ENCODE data around the gene TRIM32.
A peak's percentile ranks its signal among the peaks of the same experiment; 100 is the strongest.
"Not testable (repeated sequence)": the region's sequence is repeated elsewhere in the genome, so short reads cannot be mapped to it uniquely, and the experiment has no call there.

TRIM32 gene

DNA sequence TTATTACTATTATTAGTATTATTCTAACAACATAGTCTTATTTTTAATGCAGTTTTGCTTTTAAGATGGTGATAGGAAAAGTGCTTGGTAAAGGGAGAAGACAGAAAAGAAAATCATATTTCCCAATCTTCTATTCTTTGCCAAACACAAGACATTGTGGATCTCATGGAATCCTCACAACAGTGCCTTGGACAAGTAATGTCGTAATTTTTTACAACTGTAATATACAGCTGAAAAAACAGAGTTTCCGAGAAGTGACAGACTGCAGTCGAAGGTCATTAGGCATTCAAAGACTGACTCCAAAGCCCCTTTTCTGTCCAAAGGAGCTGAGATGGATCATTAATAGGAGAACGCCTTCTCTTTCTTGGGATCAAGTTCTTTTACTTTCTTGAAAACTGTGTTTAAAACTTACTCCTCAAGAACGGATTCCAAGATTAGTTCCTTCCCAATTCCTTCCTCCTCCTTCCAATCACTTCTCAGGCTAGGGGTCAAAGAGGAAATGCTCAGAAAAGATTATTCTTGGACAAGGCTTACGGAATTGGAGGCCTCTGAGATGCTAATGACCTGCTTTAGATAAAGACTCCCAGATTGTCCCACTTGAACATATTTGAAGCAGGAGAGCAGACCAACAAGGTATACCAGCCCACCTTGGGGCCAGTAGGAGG is 24.3 kb upstream of the TRIM32 start:
- Mint-ChIP-seq H3K36me3 (no peaks in the 10 kb centered on the region), H3K4me1 (no peaks in the 10 kb centered on the region), H3K4me3 (no peak overlapping the region), H3K9me3 (no peaks in the 10 kb centered on the region), H3K27ac (no peak overlapping the region)
- no peak for DNase-seq (ENCODE audit: low spot score in 2 of 2)
- ATAC-seq: no peak

DNA sequence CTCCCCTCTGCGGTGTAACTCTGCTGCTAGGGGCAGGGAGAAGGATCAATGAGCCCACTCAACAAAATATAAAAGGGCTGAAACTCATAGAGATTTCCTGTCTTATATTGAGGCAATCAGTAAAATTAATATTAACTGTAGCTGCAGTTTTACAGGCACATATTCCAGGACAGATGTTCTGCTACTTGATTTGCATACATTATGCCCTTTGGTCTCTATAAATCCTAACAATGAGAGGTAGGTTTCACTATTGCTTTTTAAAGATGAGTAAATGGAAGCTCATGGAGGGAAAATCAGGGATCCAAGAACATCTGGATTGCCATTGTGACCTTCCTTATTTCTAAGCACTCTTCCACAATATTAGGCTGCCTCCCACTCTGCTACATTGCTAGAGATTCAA is 23.5 kb upstream of the TRIM32 start:
- ATAC-seq: no peak
- Mint-ChIP-seq H3K4me3 (no peak overlapping the region), H3K36me3 (no peaks in the 10 kb centered on the region), H3K27ac (no peak overlapping the region), H3K4me1 (no peaks in the 10 kb centered on the region), H3K9me3 (no peaks in the 10 kb centered on the region)
- DNase-seq (ENCODE audit: low spot score in 2 of 2): no peak

DNA sequence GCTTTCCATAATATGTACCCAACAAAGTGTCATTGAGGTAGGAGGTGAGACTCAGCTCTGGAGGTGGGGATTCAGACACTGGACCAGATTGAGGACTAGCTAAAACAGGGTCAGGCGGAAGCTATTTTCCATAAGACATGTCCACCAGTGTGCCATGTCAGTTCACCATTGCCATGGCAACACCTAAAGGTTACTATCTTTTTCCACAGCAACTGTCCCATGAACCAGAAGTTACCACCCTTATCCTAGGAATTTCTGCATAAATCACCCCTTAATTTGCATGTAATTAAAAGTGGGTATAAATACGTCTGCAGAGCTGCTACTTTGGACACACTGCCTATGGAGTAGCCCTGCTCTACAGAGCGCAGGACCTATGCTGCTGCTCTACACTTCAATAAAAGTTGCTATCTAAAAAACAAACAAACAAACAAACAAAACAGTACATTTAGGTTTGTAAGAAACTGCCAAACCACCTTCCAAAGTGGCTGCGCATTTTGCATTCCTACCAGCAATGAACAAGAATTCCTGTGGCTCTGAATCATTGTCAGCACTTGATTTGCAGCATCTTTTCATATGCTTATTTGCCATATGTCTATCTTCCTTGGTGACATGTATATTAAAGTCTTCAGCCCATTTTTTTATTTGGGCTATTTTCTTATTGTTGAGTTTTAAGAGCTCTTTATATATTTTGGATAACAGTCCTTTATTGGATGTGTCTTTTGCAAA is 18.0 kb upstream of the TRIM32 start:
- Mint-ChIP-seq H3K9me3 (peaks cover 9% of the 10 kb centered on the region), H3K36me3 (no peaks in the 10 kb centered on the region), H3K4me1 (no peaks in the 10 kb centered on the region), H3K4me3 (no peak overlapping the region), H3K27ac (no peak overlapping the region)
- DNase-seq (ENCODE audit: low spot score in 2 of 2): no peak
- ATAC-seq: no peak

DNA sequence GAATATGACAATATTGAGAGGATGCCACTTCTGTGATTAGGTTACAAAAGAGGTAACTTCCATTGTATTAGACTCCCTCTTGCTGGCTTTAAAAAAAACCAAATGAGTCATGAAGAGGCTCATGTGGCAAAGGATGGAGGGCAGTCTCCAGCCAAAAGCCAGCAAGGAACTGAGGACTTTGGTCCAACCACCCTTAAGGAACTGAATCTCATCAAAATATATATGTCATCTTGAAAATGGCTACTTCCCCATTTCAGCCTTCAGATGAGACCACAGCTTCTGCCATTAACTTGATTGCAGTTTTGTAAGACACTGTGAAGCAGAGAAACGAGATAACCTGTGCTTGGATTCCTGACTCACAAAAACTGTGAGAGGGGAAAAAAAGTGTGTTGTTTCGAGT is 15.5 kb upstream of the TRIM32 start:
- ATAC-seq: no peak
- no peaks in the 10 kb centered on the region for H3K4me1 Mint-ChIP-seq
- H3K36me3 Mint-ChIP-seq: no peaks in the 10 kb centered on the region
- H3K4me3 Mint-ChIP-seq: no peak overlapping the region
- H3K9me3 Mint-ChIP-seq: peaks cover 9% of the 10 kb centered on the region
- DNase-seq (ENCODE audit: low spot score in 2 of 2): no peak
- no peak overlapping the region for H3K27ac Mint-ChIP-seq

DNA sequence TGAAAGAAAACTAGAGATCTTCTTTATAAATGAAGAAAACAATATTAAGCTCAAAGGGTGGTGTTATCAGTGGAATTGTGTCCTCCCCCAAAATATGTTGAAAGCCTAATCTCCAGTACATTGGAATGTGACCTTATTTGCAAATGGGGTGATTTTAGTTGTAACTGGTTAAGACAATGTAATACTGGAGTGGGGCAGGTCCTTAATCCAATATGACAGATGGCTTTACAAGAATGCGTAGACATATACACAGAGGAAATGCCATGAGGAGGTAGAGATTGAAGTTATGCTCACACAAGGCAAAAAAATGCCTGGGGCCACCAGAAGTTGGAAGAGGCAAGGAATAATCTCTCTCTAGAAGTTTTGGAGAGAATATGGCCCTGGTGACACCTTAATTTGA is 13.7 kb upstream of the TRIM32 start:
- Mint-ChIP-seq H3K4me1 (no peaks in the 10 kb centered on the region), H3K4me3 (no peak overlapping the region), H3K27ac (no peak overlapping the region)

DNA sequence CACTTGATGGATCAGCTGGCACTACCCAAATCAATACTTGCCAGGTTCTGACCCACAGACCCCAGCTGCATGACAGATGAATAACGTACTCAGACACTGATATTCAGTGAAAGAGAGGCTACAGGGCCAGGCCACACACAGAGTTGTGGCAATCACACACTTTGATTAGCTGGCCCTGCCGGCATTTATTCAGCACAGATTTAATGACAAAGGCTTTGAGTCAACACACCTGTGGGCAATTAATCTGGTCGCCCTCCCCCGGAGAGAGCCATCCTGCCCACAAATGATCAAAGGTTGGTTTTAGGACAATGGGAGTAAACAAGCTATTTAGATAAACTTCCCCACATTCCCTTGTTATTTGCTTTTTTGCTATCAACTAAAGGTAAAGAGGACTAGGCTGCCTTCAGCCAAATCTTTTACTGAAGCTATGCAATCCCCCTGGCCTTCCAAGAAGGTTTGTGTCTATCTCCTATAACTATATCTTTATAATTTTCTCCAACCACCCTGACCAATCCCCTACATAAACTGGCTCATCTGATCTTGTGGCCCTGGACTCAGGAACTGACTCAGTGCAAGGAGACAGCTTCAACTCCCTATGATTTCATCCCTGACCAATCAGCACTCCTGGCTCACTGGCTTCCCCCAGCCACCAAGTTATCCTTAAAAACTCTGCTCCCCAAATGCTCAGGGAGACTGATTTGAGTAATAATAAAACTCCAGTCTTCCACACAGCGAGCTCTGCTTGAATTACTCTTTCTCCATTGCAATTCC is 12.7 kb upstream of the TRIM32 start:
- DNase-seq (ENCODE audit: low spot score in 2 of 2): no peak
- Mint-ChIP-seq H3K4me3 (no peak overlapping the region), H3K4me1 (no peaks in the 10 kb centered on the region), H3K9me3 (peaks cover 9% of the 10 kb centered on the region), H3K27ac (no peak overlapping the region), H3K36me3 (no peaks in the 10 kb centered on the region)
- ATAC-seq: no peak

More for the DNA sequence above, 13.7 kb upstream of the TRIM32 start:
- peaks cover 9% of the 10 kb centered on the region for H3K9me3 Mint-ChIP-seq
- ATAC-seq: no peak
- no peaks in the 10 kb centered on the region for H3K36me3 Mint-ChIP-seq
- no peak for DNase-seq (ENCODE audit: low spot score in 2 of 2)

DNA sequence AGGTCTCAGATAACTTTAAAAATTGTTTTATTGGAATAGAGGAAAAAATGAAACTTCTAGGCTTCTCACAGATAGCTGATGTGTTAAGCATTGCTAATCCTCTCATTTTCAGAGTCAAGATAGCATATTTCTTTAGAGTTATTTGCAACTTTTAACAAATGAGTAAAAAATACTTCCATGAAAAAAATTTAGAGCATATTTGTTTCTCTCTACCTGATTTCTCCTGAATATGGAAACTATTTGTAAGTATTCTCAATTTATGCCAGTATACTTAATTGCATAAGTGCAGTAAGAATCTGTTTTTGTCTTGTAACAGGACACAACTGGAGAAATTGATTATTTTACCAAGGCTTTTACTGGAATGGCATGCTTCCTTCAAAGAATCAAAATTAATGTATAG is 3.6 kb upstream of the TRIM32 start:
- no peaks in the 10 kb centered on the region for H3K9me3 Mint-ChIP-seq
- no peak overlapping the region for H3K27ac Mint-ChIP-seq
- peaks cover 25% of the 10 kb centered on the region for H3K4me1 Mint-ChIP-seq
- no peak overlapping the region for H3K4me3 Mint-ChIP-seq
- no peak for DNase-seq (ENCODE audit: low spot score in 2 of 2)
- H3K36me3 Mint-ChIP-seq: peaks cover 7% of the 10 kb centered on the region
- ATAC-seq: no peak

DNA sequence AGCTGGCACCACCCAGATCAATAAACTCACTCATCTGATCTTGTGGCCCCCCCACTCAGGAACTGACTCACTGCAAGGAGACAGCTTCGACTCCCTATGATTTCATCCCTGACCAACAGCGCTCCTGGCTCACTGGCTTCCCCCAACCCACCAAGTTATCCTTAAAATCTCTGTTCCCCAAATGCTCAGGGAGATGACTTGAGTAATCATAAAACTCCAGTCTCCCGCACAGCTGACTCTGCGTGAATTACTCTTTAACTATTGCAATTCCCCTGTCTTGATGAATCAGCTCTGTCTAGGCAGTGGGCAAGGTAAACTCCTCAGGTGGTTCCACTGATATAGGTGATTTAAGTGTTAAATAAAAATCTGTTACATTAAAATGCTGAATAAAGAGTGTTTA is 1.9 kb upstream of the TRIM32 start:
- Mint-ChIP-seq H3K36me3 (peaks cover 7% of the 10 kb centered on the region), H3K9me3 (no peaks in the 10 kb centered on the region), H3K27ac (no peak overlapping the region), H3K4me1 (peaks cover 38% of the 10 kb centered on the region), H3K4me3 (no peak overlapping the region)
- DNase-seq (ENCODE audit: low spot score in 2 of 2) (no peak), ATAC-seq (no peak)

DNA sequence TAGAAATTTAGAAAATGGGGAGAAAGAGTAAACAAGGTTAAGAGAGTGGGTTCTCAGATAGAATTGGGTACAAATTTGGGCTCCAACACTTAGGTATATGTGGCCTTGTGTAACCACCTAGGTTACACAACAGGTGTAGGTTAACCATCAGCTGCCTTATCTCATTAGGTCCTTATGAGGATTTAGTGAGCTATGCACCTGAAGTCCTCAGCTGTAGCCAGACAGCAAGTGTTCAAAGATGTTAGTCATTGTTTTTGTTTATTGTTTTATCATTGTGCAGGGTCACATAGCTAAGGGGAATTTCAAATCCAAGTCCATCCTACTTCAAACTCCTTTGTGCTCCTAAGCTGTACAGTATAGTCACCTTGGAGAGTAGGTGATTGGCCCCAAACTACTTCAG is 970 bp upstream of the TRIM32 start:
- Mint-ChIP-seq H3K27ac (peak overlapping the region; percentile 87), H3K36me3 (peaks cover 7% of the 10 kb centered on the region), H3K4me3 (peak overlapping the region; percentile 84), H3K4me1 (peaks cover 47% of the 10 kb centered on the region), H3K9me3 (no peaks in the 10 kb centered on the region)
- ATAC-seq (no peak), DNase-seq (ENCODE audit: low spot score in 2 of 2) (no peak)

DNA sequence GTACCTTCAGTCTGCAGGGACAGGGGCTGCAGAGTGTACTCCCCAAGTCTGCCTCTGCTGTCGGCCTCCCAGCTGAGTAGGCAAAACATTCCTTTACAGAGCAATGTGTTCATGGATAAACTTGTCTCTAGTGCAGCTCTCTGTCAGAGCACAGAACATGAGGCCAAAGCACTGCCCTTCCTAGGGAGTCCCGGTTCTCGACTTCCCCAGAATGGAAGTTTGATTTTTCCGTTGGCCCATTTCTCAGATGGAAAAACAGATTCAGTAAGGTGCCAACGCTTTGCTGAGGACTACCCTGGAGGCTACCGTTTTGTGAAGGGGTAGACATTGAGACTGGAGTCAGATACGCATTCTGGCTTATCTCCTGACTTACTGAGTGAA is 422 bp upstream of the TRIM32 start:
- Mint-ChIP-seq H3K36me3 (peaks cover 7% of the 10 kb centered on the region), H3K9me3 (no peaks in the 10 kb centered on the region), H3K4me3 (peak overlapping the region; percentile 84), H3K4me1 (peaks cover 53% of the 10 kb centered on the region), H3K27ac (peak overlapping the region; percentile 87)
- peak; percentile 63 for ATAC-seq
- DNase-seq (ENCODE audit: low spot score in 2 of 2): no peak

DNA sequence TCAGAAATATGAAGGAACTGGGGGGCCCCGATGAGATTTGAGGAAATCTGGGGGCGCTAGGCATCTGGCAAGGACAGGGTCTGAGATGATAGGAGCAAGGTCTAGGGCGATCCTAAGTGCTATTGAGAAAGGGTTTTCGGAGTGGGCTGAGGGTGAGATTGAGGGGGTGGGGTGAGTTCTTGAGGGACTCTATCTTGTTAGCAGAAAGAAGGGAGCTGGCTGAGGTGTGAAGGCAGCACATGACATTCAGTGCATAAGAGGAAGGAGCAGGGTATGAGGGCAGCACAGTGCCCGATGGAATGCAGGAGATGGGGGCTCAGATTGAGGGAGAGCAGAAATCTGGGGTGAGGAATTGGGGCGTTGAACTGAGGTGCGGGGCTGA is 640 bp downstream of the TRIM32 start:
- Mint-ChIP-seq H3K4me1 (peaks cover 62% of the 10 kb centered on the region), H3K36me3 (peaks cover 7% of the 10 kb centered on the region), H3K4me3 (peak overlapping the region; percentile 84), H3K9me3 (no peaks in the 10 kb centered on the region), H3K27ac (peak overlapping the region; percentile 87)
- DNase-seq (ENCODE audit: low spot score in 2 of 2) (no peak), ATAC-seq (peak; percentile 11)

DNA sequence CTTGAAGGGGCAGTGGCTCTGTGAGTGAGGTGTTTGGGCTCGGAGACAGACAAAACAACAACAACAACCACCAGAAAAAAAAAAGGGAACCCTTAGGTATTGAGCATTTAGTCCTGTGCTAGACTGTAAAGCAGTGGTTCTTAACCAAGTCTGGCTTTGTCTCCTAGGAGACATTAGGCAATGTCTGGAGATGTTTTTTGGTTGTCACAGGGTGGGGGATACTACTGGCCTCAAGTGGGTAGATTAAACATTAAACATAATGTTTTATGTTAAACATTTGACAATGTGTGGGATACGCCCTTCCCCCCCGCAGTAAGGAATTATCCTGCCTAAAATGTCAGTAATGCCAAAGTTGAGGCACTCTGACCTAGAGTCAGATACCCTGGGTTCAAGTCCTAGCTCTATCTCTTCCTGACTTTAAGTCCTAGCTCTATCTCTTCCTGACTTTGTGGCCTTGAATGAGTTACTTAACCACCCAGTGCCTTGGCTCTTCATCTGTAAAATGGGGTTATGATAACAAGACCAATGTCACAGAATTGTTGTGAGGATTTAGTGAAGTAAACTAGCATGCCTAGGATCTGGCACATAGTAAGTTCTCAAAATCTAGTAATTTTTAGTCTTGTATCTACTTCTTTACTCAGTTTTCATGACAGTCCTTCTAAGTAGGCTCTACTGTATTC is 1.8 kb downstream of the TRIM32 start:
- peak overlapping the region; percentile 87 for H3K27ac Mint-ChIP-seq
- DNase-seq (ENCODE audit: low spot score in 2 of 2) (no peak), ATAC-seq (no peak)
- H3K9me3 Mint-ChIP-seq: no peaks in the 10 kb centered on the region
- peaks cover 72% of the 10 kb centered on the region for H3K4me1 Mint-ChIP-seq
- H3K4me3 Mint-ChIP-seq: peak overlapping the region; percentile 84
- peaks cover 7% of the 10 kb centered on the region for H3K36me3 Mint-ChIP-seq

DNA sequence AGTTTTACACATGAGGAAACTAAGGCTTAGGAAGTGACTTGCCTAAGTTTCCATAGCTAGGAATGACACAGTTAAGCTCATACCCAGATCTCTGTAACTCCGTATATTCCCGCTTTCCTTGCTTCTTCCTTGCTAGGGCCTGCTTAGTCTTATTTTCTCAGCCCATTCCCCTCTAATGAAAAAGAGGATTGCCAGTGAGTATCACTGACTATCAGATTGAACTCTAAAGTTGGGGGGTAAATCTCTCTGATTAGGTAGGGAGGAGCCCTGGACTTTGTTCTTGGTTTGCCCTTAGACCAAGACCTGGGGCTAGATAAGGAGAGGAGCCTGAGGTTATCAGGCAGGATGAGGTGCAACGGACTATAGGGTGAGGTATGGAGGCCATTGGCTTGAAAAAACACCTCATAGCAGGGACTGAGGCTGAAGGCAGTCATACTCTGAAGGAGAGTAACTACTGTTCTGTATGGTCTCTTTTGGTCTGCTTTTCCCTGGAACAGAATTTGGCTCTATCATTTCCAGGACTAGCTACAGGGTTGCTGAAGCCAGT is 2.5 kb downstream of the TRIM32 start:
- H3K4me1 Mint-ChIP-seq: peaks cover 72% of the 10 kb centered on the region
- DNase-seq (ENCODE audit: low spot score in 2 of 2): no peak
- H3K4me3 Mint-ChIP-seq: no peak overlapping the region
- no peak for ATAC-seq
- no peaks in the 10 kb centered on the region for H3K9me3 Mint-ChIP-seq
- peak overlapping the region; percentile 48 for H3K27ac Mint-ChIP-seq
- peaks cover 10% of the 10 kb centered on the region for H3K36me3 Mint-ChIP-seq

DNA sequence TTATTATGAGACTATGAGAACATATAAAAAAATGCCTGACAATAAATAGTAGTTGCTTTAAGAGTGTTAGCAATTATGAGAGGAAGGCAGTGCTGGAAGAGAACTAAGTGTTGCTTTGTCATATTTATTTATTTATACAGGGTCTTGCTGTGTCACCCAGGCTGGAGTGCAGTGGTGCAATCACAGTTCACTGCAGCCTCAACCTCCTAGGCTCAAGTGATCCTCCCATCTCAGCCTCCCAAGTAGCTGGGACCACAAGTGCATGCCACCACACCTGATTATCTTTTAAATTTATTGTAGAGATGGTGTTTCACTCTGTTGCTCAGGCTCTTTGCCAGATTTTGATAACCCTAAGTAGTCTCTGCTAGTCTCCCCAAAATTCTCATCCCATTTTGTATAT is 3.7 kb downstream of the TRIM32 start:
- peaks cover 14% of the 10 kb centered on the region for H3K36me3 Mint-ChIP-seq
- DNase-seq (ENCODE audit: low spot score in 2 of 2); H3K27ac Mint-ChIP-seq; H3K4me3 Mint-ChIP-seq; ATAC-seq; H3K9me3 Mint-ChIP-seq: not testable (repeated sequence)
- peaks cover 75% of the 10 kb centered on the region for H3K4me1 Mint-ChIP-seq

DNA sequence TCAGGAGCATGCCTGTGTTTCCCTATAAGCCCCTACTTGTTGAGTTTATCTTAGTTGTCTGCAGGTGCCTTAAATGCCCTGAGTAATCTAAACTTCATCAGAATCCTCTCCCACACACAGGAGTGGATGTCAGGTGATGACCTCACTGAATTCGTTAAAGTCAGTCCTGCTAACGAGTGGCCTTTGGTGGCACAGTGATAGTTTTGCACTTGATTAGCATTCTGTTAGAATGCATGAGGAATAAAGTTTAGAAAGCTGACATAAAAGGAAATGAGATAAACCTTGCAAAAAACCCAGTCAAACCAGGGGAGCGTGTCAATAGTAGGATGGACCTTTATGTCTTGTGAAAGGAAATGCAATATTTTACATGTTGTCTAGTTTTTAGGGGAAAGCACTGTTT is 4.5 kb downstream of the TRIM32 start:
- Mint-ChIP-seq H3K4me1 (peaks cover 74% of the 10 kb centered on the region), H3K4me3 (no peak overlapping the region), H3K9me3 (no peaks in the 10 kb centered on the region), H3K36me3 (peaks cover 14% of the 10 kb centered on the region), H3K27ac (no peak overlapping the region)
- ATAC-seq: no peak
- no peak for DNase-seq (ENCODE audit: low spot score in 2 of 2)
